Keratinocyte (primary cell): ENCODE results near the gene PRODH2. TPM values are rescaled to one million over a fixed set of nuclear protein-coding genes. Genes with fewer than 3 reads are reported as not detected.

Experiments
- DNase-seq: peaks from one replicate; pipeline ENCODE4 v3.0.0-alpha.2; 2011; ENCODE audit warnings: low read depth, missing footprints, low spot score
- FAIRE-seq: peaks from 2 replicates; lab custom pipeline; 2011; peaks lifted over from hg19 to GRCh38; lab: Jason Lieb, UNC
- H2AFZ ChIP-seq: 2 replicates; pipeline ENCODE4 v1.6.0; 2012; ENCODE audit warnings: low read length, control low read depth, inconsistent platforms; ENCODE audit not compliant: control insufficient read depth
- H3K27ac ChIP-seq: 2 replicates; pipeline ENCODE4 v1.5.1; 2011; ENCODE audit warnings: low read length; ENCODE audit not compliant: control insufficient read depth, insufficient read depth
- H3K27me3 ChIP-seq: 3 replicates; pipeline ENCODE4 v1.6.0; 2011; ENCODE audit warnings: low read length; ENCODE audit not compliant: control insufficient read depth, insufficient read depth; ENCODE audit errors: extremely low read depth
- H3K36me3 ChIP-seq, 2 experiments: 2 replicates in 1 of 2; 3 replicates in 1 of 2; pipeline ENCODE4 v1.5.1; 2011; ENCODE audit warnings: low read length in 2 of 2, mild to moderate bottlenecking in 1 of 2; ENCODE audit not compliant: control insufficient read depth in 2 of 2, insufficient read depth in 2 of 2; ENCODE audit errors: extremely low read depth in 1 of 2
- H3K4me1 ChIP-seq: 3 replicates; pipeline ENCODE4 v1.5.1; 2011; ENCODE audit warnings: low read length; ENCODE audit not compliant: control insufficient read depth, insufficient read depth; ENCODE audit errors: extremely low read depth
- H3K4me2 ChIP-seq: 3 replicates; pipeline ENCODE4 v1.6.0; 2011; ENCODE audit warnings: low read depth, low read length; ENCODE audit not compliant: control insufficient read depth, insufficient read depth; ENCODE audit errors: extremely low read depth
- H3K4me3 ChIP-seq, 3 experiments: fragments of 200-600 bp in 1 of 3; sonication (generic) in 1 of 3; 2 replicates in 2 of 3; 3 replicates in 1 of 3; pipeline ENCODE4 v1.5.1; 2011 to 2016; ENCODE audit warnings: low read length in 3 of 3, mild to moderate bottlenecking in 3 of 3, control low read depth in 2 of 3, inconsistent platforms in 1 of 3, low read depth in 1 of 3, mixed read lengths in 1 of 3, mixed run types in 1 of 3, moderate library complexity in 1 of 3; ENCODE audit not compliant: control insufficient read depth in 2 of 3, insufficient read depth in 2 of 3; ENCODE audit errors: extremely low read depth in 1 of 3
- H3K79me2 ChIP-seq: 2 replicates; pipeline ENCODE4 v1.6.0; 2012; ENCODE audit warnings: low read length; ENCODE audit not compliant: control insufficient read depth, insufficient read depth
- H3K9ac ChIP-seq: 3 replicates; pipeline ENCODE4 v1.6.0; 2011; ENCODE audit warnings: low read length; ENCODE audit not compliant: control insufficient read depth, insufficient read depth; ENCODE audit errors: extremely low read depth
- H3K9me1 ChIP-seq: 3 replicates; pipeline ENCODE4 v1.6.0; 2011; ENCODE audit warnings: low read length; ENCODE audit not compliant: control insufficient read depth, insufficient read depth; ENCODE audit errors: extremely low read depth
- H3K9me3 ChIP-seq: 2 replicates; pipeline ENCODE4 v1.5.1; 2012; ENCODE audit warnings: low read depth, low read length; ENCODE audit not compliant: control insufficient read depth
- H4K20me1 ChIP-seq: 3 replicates; pipeline ENCODE4 v1.6.0; 2011; ENCODE audit warnings: low read length; ENCODE audit not compliant: control insufficient read depth, insufficient read depth; ENCODE audit errors: extremely low read depth
- CTCF ChIP-seq, 3 experiments: IDR thresholded peaks in 1 of 3; conservative IDR thresholded peaks in 1 of 3; optimal IDR thresholded peaks in 1 of 3; 2 replicates in 2 of 3; 3 replicates in 1 of 3; pipeline versions ENCODE3 to v1.5.1; 2011; ENCODE audit warnings: low read length in 3 of 3, mild to moderate bottlenecking in 3 of 3, moderate library complexity in 2 of 3, control low read depth in 1 of 3, inconsistent platforms in 1 of 3; ENCODE audit not compliant: insufficient read depth in 2 of 3; ENCODE audit errors: extremely low read depth in 1 of 3
- EZH2 ChIP-seq: IDR thresholded peaks from one replicate; pipeline ENCODE4 v1.6.1; 2012; ENCODE audit warnings: inconsistent platforms, mild to moderate bottlenecking, low read length, moderate library complexity
- dilution Hi-C: fragments of 300-500 bp; cut with MboI; formaldehyde crosslinking; loops from one replicate; pipeline ENCODE4 v1.7.0; 2020; ENCODE audit warnings: low sequenced_read_pairs; ENCODE audit not compliant: extremely low pct_ligation_motif_present
- polyA plus RNA-seq, 5 experiments: library from polyadenylated mRNA; depleted of rRNA in 3 of 5; stranded (reverse) in 3 of 5; stranded (forward) in 1 of 5; unstranded in 1 of 5; fragments of >200 nt; gene quantifications; 1 replicate in 1 of 5; 2 replicates in 3 of 5; 3 replicates in 1 of 5; pipeline versions ENCODE4 v1.2.1 to v1.2.3, GENCODE V29; 2011 to 2012; ENCODE audit warnings: missing spikeins in 2 of 5, low read depth in 1 of 5, low replicate concordance in 1 of 5

Gene PRODH2
- polyA plus RNA-seq, 1 donor (not counting 4 experiments of a cell fraction or from before 2014, with no cell fraction given): not detected

GRCh38 chr19:35764432-35765315, 48.0 kb downstream of the PRODH2 start:
- dilution Hi-C loops: no loop called here
- no peak overlapping the region for H3K27ac ChIP-seq
- DNase-seq: no peak
- no peak overlapping the region for H3K4me3 ChIP-seq
- no peak for FAIRE-seq
- peaks cover 8% of the 10 kb centered on the region for H3K79me2 ChIP-seq
- no peak for TF ChIP-seq EZH2
- TF ChIP-seq CTCF (optimal IDR thresholded peaks at IDR 0.05 in 1 of 3, IDR thresholded peaks at IDR 0.05 in 1 of 3, conservative IDR thresholded peaks at IDR 0.05 in 1 of 3; ENCODE audit: extremely low read depth in 1 of 3, insufficient read depth in 2 of 3, low read length in 3 of 3): no peak
- no peak overlapping the region for H3K4me2 ChIP-seq
- H3K27me3 ChIP-seq: no peaks in the 10 kb centered on the region
- H3K9me3 ChIP-seq: no peaks in the 10 kb centered on the region
- no peak overlapping the region for H2AFZ ChIP-seq
- peaks cover 9 to 22% of the 10 kb centered on the region in 2 experiments for H3K36me3 ChIP-seq
- no peaks in the 10 kb centered on the region for H3K9me1 ChIP-seq
- H3K9ac ChIP-seq: no peak overlapping the region
- peaks cover 3% of the 10 kb centered on the region for H3K4me1 ChIP-seq
- no peaks in the 10 kb centered on the region for H4K20me1 ChIP-seq

DNA sequence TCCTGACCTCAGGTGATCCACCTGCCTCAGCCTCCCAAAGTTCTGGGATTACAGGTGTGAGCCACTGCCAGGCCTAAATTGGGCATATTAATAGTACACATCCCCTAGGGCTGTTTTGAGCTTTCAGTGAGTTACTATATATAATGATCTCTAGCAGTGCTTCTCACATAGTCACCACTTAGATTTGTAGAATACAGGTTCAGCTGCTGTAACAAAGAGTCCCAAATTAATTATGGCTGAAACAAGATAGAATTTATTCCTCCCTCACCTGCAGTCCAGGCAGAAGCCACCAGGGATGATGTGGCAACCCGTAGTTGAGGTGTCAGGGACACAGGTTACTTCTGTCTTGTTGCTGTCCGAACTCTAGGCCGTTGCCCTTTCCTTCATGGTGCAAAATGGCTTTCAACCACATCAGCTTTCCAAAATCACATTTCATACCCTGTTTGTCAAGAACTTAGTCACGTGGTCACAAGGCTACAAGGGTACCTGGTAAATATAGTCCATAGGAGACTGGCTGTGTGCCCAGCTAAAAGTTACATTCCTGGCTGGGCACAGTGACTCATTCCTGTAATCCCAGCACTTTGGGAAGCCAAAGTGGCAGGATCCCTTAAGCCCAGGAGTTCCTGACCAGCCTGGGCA, 51.8 kb downstream of the PRODH2 start:
- peaks cover 5 to 21% of the 10 kb centered on the region in 2 experiments for H3K36me3 ChIP-seq
- FAIRE-seq (no peak), DNase-seq (no peak)
- no peak overlapping the region for H3K27ac ChIP-seq
- no peak overlapping the region for H2AFZ ChIP-seq
- no peaks in the 10 kb centered on the region for H3K9me1 ChIP-seq
- no peaks in the 10 kb centered on the region for H3K9me3 ChIP-seq
- no peaks in the 10 kb centered on the region for H4K20me1 ChIP-seq
- dilution Hi-C loops: no loop called here
- H3K9ac ChIP-seq: no peak overlapping the region
- peaks cover 20% of the 10 kb centered on the region for H3K79me2 ChIP-seq
- TF ChIP-seq CTCF (optimal IDR thresholded peaks at IDR 0.05 in 1 of 3, IDR thresholded peaks at IDR 0.05 in 1 of 3, conservative IDR thresholded peaks at IDR 0.05 in 1 of 3; ENCODE audit: extremely low read depth in 1 of 3, insufficient read depth in 2 of 3, low read length in 3 of 3) (no peak), EZH2 (no peak)
- H3K27me3 ChIP-seq: no peaks in the 10 kb centered on the region
- H3K4me3 ChIP-seq: no peak overlapping the region
- H3K4me2 ChIP-seq: no peak overlapping the region
- H3K4me1 ChIP-seq: peaks cover 19% of the 10 kb centered on the region
